GM21360 (cell line): ENCODE results near the gene CDK5R1.
"Not testable (repeated sequence)": the region's sequence is repeated elsewhere in the genome, so short reads cannot be mapped to it uniquely, and the experiment has no call there.

Experiments used
- ATAC-seq: cut with Tn5 transposase; IDR thresholded peaks from one replicate; pipeline ENCODE4 v1.9.1; 2021; ENCODE audit warnings: mild to moderate bottlenecking, moderate library complexity; ENCODE audit not compliant: unreplicated experiment

Gene CDK5R1

GRCh38 chr17:32486701-32487472, at the start of gene CDK5R1:
Gene CDK5R1, plus strand, starts transcription at chr17:32486993. Its CDS starts 628 bp downstream, at chr17:32487621.
- peak; percentile 36 for ATAC-seq

- ATAC-seq, result no peak
Measured at GRCh38 chr17:32440722-32441121, 46.1 kb upstream of the CDK5R1 start.

- no peak for ATAC-seq
Measured at GRCh38 chr17:32441886-32442285, 44.9 kb upstream of the CDK5R1 start.

GRCh38 chr17:32443827-32444300, 42.9 kb upstream of the CDK5R1 start:
- ATAC-seq, result no peak

GRCh38 chr17:32444301-32445073, 42.3 kb upstream of the CDK5R1 start, which contains the start of gene PSMD11:
Gene PSMD11, plus strand, starts transcription at chr17:32444510. Its CDS starts 14 bp downstream, at chr17:32444524.
- peak; percentile 92 for ATAC-seq

- peak; percentile 9 for ATAC-seq
Measured at GRCh38 chr17:32445074-32445415, 41.7 kb upstream of the CDK5R1 start.

GRCh38 chr17:32445497-32445896, 41.3 kb upstream of the CDK5R1 start:
- no peak for ATAC-seq

GRCh38 chr17:32445971-32446370, 40.8 kb upstream of the CDK5R1 start:
- no peak for ATAC-seq

GRCh38 chr17:32446949-32447348, 39.8 kb upstream of the CDK5R1 start:
- no peak for ATAC-seq

GRCh38 chr17:32449963-32450362, 36.8 kb upstream of the CDK5R1 start:
- no peak for ATAC-seq

- not testable (repeated sequence) for ATAC-seq
Measured at GRCh38 chr17:32450379-32450778, 36.4 kb upstream of the CDK5R1 start.

GRCh38 chr17:32451879-32452278, 34.9 kb upstream of the CDK5R1 start:
- ATAC-seq, result no peak

GRCh38 chr17:32452281-32452680, 34.5 kb upstream of the CDK5R1 start:
- no peak for ATAC-seq

GRCh38 chr17:32453370-32453769, 33.4 kb upstream of the CDK5R1 start:
- ATAC-seq, result no peak

GRCh38 chr17:32458371-32458770, 28.4 kb upstream of the CDK5R1 start:
- ATAC-seq, result no peak

- ATAC-seq, result no peak
Measured at GRCh38 chr17:32460054-32460453, 26.7 kb upstream of the CDK5R1 start.

- ATAC-seq, result no peak
Measured at GRCh38 chr17:32461498-32461852, 25.3 kb upstream of the CDK5R1 start.

- ATAC-seq, result no peak
Measured at GRCh38 chr17:32461853-32462617, 24.8 kb upstream of the CDK5R1 start.

GRCh38 chr17:32463304-32463703, 23.5 kb upstream of the CDK5R1 start:
- no peak for ATAC-seq

- no peak for ATAC-seq
Measured at GRCh38 chr17:32464374-32464773, 22.4 kb upstream of the CDK5R1 start.

GRCh38 chr17:32467949-32468348, 18.8 kb upstream of the CDK5R1 start:
- no peak for ATAC-seq
